Activated T-helper 17 cell treated with anti-CD3 and anti-CD28 coated beads, Interleukin-2, amount 50 U/mL, for 72 hours (primary cell): ENCODE results near the gene PROM1. TPM values are rescaled to one million over a fixed set of nuclear protein-coding genes. Genes with fewer than 3 reads are reported as not detected.
A peak's percentile ranks its signal among the peaks of the same experiment; 100 is the strongest.

Experiments used
- ATAC-seq: fragments of 150-1000 bp; cut with Tn5 transposase; replicated peaks from 2 replicates; pipeline ENCODE4 v1.10.0; 2021; ENCODE audit warnings: mild to moderate bottlenecking, moderate library complexity
- H3K27ac Mint-ChIP-seq: one replicate; pipeline ENCODE4 v1.8.0; 2022; ENCODE audit warnings: mixed read lengths
- H3K27me3 Mint-ChIP-seq: one replicate; pipeline ENCODE4 v1.8.0; 2022; ENCODE audit warnings: mixed read lengths
- H3K36me3 Mint-ChIP-seq: one replicate; pipeline ENCODE4 v1.8.0; 2022; ENCODE audit warnings: low read depth, mild to moderate bottlenecking, mixed read lengths
- H3K4me1 Mint-ChIP-seq: one replicate; pipeline ENCODE4 v1.8.0; 2022; ENCODE audit warnings: mixed read lengths
- H3K4me3 Mint-ChIP-seq: one replicate; pipeline ENCODE4 v1.8.0; 2022; ENCODE audit warnings: mild to moderate bottlenecking, mixed read lengths
- H3K9me3 Mint-ChIP-seq: one replicate; pipeline ENCODE4 v1.8.0; 2022; ENCODE audit warnings: mixed read lengths
- total RNA-seq, 2 donors: library from RNA; stranded (reverse); gene quantifications; one replicate each; pipeline ENCODE4 v1.2.3, GENCODE V29; 2022

PROM1 gene
- total RNA-seq, 2 donors from 2014 or later, result 0.26 TPM; not detected in 1

DNA sequence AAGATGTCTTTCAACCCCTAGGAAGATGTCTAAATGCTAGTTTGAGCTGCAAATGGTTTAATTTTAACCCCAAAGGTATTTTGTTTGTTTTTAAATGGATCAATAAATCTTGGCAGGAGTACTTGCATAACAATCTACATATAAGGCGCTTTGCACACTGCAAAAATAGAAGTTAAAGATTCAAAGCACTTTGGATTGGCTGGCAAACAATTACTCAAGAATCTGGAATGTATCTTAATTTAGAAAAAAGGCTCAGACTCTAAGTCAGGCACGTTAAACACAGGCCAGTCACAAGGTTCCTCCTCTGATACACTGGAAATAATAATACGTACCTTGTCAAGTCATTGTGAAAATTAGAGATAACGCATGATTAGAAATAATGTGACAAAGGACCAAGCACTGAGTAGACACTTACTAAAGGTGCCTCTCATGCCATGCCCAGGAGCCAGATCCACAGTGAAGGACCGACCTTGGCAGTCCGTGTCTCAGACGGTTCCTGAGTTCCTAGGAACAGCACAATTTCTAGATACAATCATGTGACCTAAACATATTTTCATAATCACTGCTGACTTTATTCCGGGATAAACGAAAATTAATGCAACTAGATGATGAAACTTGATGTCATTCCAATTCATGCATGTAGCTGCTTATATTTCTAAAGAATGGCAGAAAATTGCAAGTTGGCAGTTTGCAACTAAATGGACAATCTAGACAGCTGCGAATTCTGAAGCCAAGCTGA lies 49.6 kb downstream of the PROM1 start:
- Mint-ChIP-seq H3K4me1 (no peaks in the 10 kb centered on the region), H3K9me3 (no peaks in the 10 kb centered on the region), H3K36me3 (no peaks in the 10 kb centered on the region), H3K27me3 (peaks cover 4% of the 10 kb centered on the region), H3K4me3 (no peak overlapping the region), H3K27ac (no peak overlapping the region)
- ATAC-seq, result no peak

DNA sequence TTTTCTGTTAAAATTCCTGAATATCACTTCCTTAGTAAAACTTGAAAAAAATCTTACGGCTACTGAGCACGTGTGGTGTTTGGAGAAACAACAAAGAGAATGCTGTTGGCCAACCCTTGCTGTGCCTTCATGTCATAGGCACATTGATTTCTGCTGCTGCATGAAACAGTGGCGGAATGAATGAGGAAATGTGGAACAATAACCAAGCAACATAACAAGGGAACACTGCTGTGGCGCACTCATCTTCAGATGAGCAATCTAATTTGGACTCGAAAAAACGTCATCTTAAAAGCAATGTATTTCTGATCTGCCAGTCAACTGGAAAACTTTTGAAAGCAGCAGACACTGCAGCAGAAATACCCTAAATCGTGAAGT lies 51.4 kb downstream of the PROM1 start:
- Mint-ChIP-seq H3K27ac (no peak overlapping the region), H3K9me3 (no peaks in the 10 kb centered on the region), H3K27me3 (peaks cover 8% of the 10 kb centered on the region), H3K36me3 (no peaks in the 10 kb centered on the region), H3K4me1 (no peaks in the 10 kb centered on the region), H3K4me3 (no peak overlapping the region)
- no peak for ATAC-seq

DNA sequence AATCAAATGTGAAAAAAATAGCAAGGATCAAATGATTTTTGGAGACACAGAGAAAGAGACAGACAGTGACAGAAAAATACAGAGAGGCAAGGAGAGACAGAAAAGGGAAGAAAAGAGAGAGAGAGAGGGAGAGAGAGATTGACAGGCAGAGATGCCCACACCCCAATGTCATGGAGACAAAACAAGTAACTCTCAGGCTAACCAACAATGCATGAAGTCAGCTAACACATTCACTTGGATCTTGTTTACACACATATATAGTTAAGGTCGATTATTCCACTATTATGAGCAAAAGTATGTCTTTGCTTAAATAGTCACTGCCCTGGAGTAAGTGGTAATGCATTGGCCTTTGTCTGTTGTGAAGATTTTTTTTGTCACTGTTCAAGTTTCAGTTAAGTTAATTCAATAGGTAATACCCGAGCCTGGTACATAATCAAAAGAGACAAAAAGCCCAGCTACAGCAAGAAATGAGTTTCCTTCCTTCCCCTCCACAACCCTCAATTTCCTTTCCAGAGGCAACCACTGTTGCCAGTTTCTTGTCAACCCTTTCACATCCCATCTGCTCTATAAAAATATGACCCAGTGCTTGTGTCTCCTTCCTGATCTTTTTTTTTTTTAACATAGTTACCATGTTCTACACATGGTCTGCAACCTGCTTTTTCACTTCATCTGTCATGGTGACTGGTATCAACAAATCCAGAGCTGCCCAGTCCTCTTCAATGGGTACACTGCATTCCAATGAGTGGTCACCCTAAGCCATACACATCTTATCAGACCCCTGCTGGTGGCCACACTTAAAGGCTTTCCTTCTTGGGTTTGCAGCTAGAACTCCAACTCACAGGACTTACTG lies 52.1 kb downstream of the PROM1 start:
- Mint-ChIP-seq H3K4me1 (no peaks in the 10 kb centered on the region), H3K4me3 (no peak overlapping the region), H3K27ac (no peak overlapping the region), H3K36me3 (no peaks in the 10 kb centered on the region), H3K27me3 (peaks cover 11% of the 10 kb centered on the region), H3K9me3 (no peaks in the 10 kb centered on the region)
- ATAC-seq, result no peak

DNA sequence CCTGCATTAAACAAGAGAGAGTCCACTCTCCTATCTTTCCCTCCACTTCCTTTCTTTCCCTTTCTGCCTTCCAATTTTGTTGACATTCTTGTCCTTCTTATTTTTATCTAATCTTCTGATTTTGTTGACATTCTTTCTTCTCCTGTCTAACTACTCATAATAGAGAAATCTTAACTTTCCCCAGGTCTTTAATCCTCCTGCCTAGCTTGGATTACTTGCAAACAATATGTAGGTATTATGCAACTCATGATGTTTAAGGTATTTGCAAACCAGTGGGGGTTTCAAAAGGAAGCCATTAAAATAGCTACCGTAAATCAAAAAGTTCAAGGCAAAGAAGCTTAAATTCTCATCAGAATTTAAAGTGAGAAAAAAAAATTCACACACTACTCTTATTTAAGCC lies 53.9 kb downstream of the PROM1 start:
- H3K4me1 Mint-ChIP-seq, result no peaks in the 10 kb centered on the region
- no peaks in the 10 kb centered on the region for H3K9me3 Mint-ChIP-seq
- H3K27me3 Mint-ChIP-seq, result peaks cover 18% of the 10 kb centered on the region
- H3K27ac Mint-ChIP-seq, result no peak overlapping the region
- no peak for ATAC-seq
- H3K36me3 Mint-ChIP-seq, result no peaks in the 10 kb centered on the region
- H3K4me3 Mint-ChIP-seq, result no peak overlapping the region

DNA sequence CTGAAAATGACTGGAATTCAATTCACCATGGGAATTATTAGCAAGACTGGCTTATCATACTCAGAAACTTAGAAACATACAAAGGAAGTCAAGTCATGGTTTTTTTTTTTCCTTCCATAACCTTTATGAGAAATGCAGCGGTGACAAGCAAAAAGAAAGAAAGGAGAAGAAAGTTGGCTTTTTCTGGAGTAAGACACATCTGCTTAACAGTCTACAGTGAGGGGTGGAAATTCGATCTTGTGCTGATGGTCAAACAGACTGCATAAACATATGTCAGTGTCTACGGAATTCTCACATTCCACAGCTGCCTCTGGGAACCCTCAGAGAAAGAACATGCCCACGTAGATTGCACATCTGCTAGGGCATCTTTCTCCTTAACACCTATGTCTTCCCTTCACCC lies 54.6 kb downstream of the PROM1 start:
- Mint-ChIP-seq H3K27ac (no peak overlapping the region), H3K4me3 (no peak overlapping the region), H3K27me3 (peaks cover 18% of the 10 kb centered on the region), H3K36me3 (no peaks in the 10 kb centered on the region), H3K4me1 (no peaks in the 10 kb centered on the region), H3K9me3 (no peaks in the 10 kb centered on the region)
- ATAC-seq, result no peak

DNA sequence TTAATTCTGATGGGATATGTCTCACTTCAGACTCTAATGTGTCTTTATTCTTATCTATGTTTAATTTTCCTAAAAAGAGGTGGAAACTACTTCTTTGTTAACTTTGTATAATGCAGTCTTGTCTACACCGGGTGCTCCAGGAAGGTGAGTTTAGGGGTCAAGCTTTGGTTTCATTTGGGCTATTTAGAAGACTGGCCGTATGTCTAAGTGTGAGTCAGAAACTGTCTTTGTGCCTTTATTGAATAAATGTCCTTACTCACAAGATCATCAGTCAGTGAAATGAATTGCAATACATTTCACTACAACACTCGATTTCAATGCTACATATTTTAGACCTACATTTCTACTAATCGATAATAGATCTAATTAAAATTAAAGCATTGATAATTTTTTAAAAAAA lies 56.2 kb downstream of the PROM1 start:
- ATAC-seq, result no peak
- H3K27me3 Mint-ChIP-seq, result peaks cover 21% of the 10 kb centered on the region
- H3K9me3 Mint-ChIP-seq, result no peaks in the 10 kb centered on the region
- H3K27ac Mint-ChIP-seq, result no peak overlapping the region
- H3K36me3 Mint-ChIP-seq, result no peaks in the 10 kb centered on the region
- H3K4me3 Mint-ChIP-seq, result no peak overlapping the region
- H3K4me1 Mint-ChIP-seq, result no peaks in the 10 kb centered on the region

DNA sequence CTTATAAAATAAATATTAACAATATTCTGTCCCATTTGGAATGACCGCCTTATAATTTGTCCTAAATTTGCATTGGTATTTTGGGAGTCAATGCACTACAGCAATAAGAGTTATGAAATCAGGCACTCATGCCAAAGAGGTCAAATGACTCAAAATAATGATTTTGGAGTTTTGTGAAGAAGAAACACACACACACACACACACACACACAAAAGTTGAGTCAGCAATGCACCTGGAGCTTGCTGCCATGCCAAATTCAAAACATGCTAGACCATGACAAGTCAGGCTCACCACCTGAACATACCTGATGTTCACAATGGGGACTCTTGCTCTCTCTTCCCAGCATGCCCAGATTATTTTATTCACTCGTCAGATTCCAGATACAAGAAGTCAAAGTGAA lies 56.7 kb downstream of the PROM1 start:
- ATAC-seq, result no peak
- Mint-ChIP-seq H3K27ac (no peak overlapping the region), H3K36me3 (no peaks in the 10 kb centered on the region), H3K4me3 (no peak overlapping the region), H3K27me3 (peaks cover 25% of the 10 kb centered on the region), H3K4me1 (no peaks in the 10 kb centered on the region), H3K9me3 (no peaks in the 10 kb centered on the region)

DNA sequence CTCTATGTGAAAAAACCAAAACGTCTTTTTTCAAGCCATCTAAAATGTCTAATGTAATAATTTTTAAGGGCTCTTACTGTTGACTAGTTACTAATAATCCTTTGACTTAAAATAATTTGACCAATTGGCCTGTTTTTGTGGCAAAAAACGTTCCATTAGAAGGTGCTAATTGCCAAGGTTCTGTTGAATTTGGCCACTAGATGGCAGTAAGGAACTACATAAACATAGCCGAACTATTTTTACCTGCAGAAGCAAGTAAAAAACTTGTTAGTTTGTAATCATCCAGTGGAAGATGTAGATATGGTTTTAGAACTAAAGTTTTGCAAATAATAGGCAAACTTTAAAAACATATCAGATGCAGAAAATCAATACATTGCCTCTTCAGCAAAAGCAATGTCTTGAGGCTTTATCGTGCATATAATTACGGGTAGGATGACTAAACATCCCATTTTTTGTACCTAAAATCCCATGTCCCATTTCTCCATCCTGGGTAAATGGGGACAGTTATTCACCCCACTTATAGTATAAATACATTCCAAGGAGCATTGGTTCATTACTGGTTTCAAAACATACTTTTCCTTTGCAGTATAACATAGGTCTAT lies 57.6 kb downstream of the PROM1 start:
- Mint-ChIP-seq H3K27me3 (peaks cover 29% of the 10 kb centered on the region), H3K36me3 (no peaks in the 10 kb centered on the region), H3K4me3 (no peak overlapping the region), H3K27ac (no peak overlapping the region), H3K9me3 (no peaks in the 10 kb centered on the region), H3K4me1 (no peaks in the 10 kb centered on the region)
- ATAC-seq, result no peak

DNA sequence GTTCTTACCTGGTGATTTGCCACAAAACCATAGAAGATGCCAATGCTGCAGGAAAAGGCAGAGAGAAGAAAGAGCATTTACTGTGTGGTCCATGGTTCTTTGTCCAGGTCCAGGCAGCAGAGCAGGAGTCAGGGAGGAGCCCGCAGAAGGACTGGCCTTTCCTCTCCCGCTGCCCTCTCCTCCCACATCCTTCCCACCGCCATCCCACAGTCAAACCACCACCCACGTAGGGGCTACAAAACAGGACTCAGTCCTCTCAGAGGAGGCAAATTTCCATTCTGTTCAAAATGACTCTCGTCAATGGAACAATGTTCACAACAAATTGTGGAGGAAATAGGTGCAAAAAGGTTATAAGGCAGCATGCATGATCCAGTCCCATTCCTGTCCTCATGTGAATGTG lies 58.6 kb downstream of the PROM1 start:
- Mint-ChIP-seq H3K36me3 (no peaks in the 10 kb centered on the region), H3K4me1 (no peaks in the 10 kb centered on the region), H3K4me3 (no peak overlapping the region), H3K9me3 (no peaks in the 10 kb centered on the region), H3K27ac (no peak overlapping the region), H3K27me3 (peaks cover 29% of the 10 kb centered on the region)
- ATAC-seq, result no peak

DNA sequence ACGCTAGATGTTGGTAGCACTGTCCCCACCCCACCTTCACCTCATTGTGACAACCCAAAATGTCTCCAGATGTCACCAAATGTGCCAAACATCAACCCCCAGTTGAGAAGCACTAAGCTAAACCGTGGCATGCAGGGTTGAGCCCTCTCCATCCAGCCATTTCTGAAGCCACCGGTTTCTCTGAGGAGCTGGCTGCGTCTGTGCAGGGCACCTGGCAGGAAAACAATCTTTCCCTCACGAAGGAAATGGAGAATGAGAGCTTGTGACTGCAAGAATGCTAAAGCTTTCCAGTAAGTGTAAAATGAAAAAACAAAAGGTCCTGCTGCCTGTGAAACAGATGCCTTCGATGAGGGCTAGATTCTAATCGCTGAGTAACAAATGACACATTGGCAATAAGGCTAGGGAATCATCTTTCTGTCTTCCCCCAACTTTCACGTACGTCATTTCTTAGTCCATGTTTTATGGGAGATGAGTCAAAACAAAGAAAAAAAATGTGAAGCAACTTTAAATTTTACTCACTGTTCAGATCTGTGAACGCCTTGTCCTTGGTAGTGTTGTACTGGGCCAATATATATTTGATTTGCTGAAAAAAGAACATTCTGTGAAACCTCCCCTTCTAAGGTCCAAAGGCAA lies 59.9 kb downstream of the PROM1 start:
- Mint-ChIP-seq H3K4me3 (no peak overlapping the region), H3K9me3 (no peaks in the 10 kb centered on the region), H3K4me1 (no peaks in the 10 kb centered on the region), H3K27me3 (peaks cover 35% of the 10 kb centered on the region), H3K27ac (no peak overlapping the region), H3K36me3 (no peaks in the 10 kb centered on the region)
- ATAC-seq, result peak; percentile 90

DNA sequence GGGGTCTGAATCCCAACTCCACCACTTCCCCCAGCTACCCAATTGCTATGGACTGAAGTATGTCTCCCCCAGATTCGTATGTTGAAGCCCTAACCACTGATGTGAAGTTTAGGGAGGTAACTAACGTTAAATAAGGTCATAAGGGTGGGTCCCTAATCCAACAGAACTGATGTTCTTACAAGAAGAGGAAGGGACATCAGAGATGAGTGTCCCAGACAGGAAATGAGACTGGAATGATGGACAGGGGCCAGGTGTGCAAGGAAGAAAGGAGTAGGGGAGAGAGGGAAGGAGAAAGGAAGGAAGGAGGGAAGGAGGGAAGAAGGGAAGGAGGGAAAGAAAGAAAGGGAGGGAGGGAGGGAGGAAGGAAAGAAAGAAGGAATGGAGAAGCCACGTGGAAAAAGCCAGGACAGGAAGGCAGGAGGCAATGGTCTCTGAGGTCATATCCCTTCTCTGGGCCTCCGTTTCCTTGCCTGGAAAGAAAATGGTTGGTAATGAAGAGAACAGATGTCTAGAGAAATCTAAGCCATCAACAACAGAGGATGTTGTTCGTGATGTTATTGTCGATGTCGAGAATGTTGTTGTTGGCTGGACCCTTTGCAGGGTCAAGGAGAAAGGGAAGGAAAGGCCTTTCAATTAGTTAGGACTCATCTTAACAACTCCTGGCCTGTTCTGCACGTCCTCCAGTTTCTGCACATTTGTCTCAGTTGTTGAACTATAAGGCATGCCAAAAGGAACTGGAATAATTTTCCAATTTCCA lies 61.8 kb downstream of the PROM1 start:
- no peak overlapping the region for H3K4me3 Mint-ChIP-seq
- H3K27me3 Mint-ChIP-seq, result peaks cover 34% of the 10 kb centered on the region
- no peak for ATAC-seq

DNA sequence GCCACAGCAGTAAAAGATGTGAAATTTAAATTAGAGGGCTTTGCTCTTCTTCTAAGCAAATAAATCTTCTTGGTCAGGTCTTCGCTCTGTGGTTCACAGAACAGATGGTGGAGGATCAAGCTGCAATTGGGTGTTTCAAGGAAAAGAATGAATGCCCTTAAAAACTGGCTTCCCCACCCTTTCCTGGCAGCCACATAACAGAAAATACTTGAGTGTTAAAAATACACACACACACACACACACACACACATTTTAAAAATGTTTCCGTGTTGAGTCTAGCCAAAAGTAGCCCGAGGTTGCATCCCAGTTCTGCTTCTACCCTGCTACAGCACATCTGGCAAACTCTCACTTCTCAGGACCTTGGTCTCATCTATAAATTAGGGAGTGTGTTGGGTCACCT lies 64.2 kb downstream of the PROM1 start:
- no peak for ATAC-seq
- no peaks in the 10 kb centered on the region for H3K36me3 Mint-ChIP-seq
- no peaks in the 10 kb centered on the region for H3K4me1 Mint-ChIP-seq
- H3K4me3 Mint-ChIP-seq, result no peak overlapping the region
- H3K9me3 Mint-ChIP-seq, result no peaks in the 10 kb centered on the region
- H3K27me3 Mint-ChIP-seq, result peaks cover 30% of the 10 kb centered on the region
- no peak overlapping the region for H3K27ac Mint-ChIP-seq

More for the DNA sequence above, 61.8 kb downstream of the PROM1 start:
- H3K36me3 Mint-ChIP-seq, result no peaks in the 10 kb centered on the region
- H3K9me3 Mint-ChIP-seq, result no peaks in the 10 kb centered on the region
- H3K27ac Mint-ChIP-seq, result no peak overlapping the region
- no peaks in the 10 kb centered on the region for H3K4me1 Mint-ChIP-seq

DNA sequence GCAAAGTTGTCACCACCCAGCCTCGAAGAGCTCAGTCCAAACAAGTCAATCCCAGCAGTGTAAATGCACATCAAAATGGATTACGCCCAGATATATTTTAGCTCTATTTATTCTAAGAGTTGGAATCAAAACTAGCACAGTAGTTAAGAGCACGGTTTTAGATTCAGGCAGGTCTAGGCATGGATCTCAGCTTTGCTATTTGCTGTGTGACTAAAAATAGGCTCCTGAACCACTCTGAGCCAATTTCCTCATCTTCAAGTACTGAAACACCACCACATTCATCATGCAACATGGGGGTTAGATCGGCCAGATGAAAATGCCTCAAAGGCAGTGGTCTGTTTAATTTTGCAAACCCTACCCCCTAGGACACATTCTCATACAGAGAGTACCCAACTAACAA lies 65.0 kb downstream of the PROM1 start:
- H3K27ac Mint-ChIP-seq, result no peak overlapping the region
- peaks cover 27% of the 10 kb centered on the region for H3K27me3 Mint-ChIP-seq
- H3K36me3 Mint-ChIP-seq, result no peaks in the 10 kb centered on the region
- no peak for ATAC-seq
- no peak overlapping the region for H3K4me3 Mint-ChIP-seq
- H3K9me3 Mint-ChIP-seq, result no peaks in the 10 kb centered on the region
- H3K4me1 Mint-ChIP-seq, result no peaks in the 10 kb centered on the region

DNA sequence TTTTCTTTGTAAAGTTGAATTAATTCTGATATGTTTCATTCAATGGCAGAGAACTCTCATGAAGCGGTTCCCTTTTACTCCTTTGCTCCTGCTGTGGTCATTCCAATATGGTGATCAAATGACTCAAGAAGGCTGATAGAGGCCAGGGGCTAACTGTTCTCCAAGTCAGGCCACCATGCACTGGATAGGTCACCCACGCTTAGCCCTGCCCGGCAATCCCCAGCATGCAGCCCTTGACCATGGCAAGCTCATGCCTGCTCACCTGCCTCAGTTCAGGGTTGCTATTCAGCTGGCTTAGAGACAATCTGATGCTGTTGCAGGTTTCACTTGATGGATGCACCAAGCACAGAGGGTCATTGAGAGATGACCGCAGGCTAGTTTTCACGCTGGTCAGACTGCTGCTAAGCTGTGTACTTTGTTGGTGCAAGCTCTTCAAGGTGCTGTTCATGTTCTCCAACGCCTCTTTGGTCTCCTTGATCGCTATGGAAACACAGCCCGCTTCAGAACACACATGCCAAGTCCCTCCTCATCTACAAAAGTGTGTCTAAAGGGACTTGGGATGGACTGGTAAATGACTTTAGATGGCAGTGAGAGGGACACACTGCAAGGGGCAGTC lies 65.7 kb downstream of the PROM1 start:
- Mint-ChIP-seq H3K36me3 (no peaks in the 10 kb centered on the region), H3K4me1 (no peaks in the 10 kb centered on the region), H3K9me3 (no peaks in the 10 kb centered on the region), H3K27me3 (peaks cover 27% of the 10 kb centered on the region), H3K4me3 (no peak overlapping the region), H3K27ac (no peak overlapping the region)
- no peak for ATAC-seq
